ENCODE measurements around the gene CXCL8. TPM values are rescaled to one million over a fixed set of nuclear protein-coding genes. Genes with fewer than 3 reads are reported as not detected.
A peak's percentile ranks its signal among the peaks of the same experiment; 100 is the strongest.
"Not testable (repeated sequence)": the region's sequence is repeated elsewhere in the genome, so short reads cannot be mapped to it uniquely, and the experiment has no call there.

Gene CXCL8
- polyA plus RNA-seq, 3 donors: 275 to 604 (median 328) TPM

- DNase-seq: no peak
- H3K4me3 ChIP-seq (replicated peaks in 1 of 3; ENCODE audit: low read depth in 2 of 3, low read length in 3 of 3): no peak overlapping the region
- H3K4me1 ChIP-seq (ENCODE audit: control insufficient read depth in 1 of 2, insufficient read depth in 2 of 2, low read length in 2 of 2): peaks cover 14 to 21% of the 10 kb centered on the region in 2 donors
- no peak overlapping the region for H2AFZ ChIP-seq (ENCODE audit: insufficient read depth, low read depth, low read length, poor library complexity, severe bottlenecking)
- no peak overlapping the region for H3K9ac ChIP-seq (ENCODE audit: insufficient read depth, low read length, poor library complexity, severe bottlenecking)
- 100% methylated on average over 1 of the region's 2 CpGs for WGBS (ENCODE audit: insufficient coverage)
- Mint-ChIP-seq H3K4me3 (no peak overlapping the region), H3K4me1 (peaks cover 19% of the 10 kb centered on the region), H3K27ac (no peak overlapping the region), H3K9me3 (peaks cover 0 to 11% (median 2%) of the 10 kb centered on the region in 7 donors), H3K36me3 (no peaks in the 10 kb centered on the region), H3K27me3 (ENCODE audit: low read depth in 3 of 3) (peaks cover 0 to 5% (median 1%) of the 10 kb centered on the region in 3 donors)
- H3K9me3 ChIP-seq (replicated peaks in 1 of 2; ENCODE audit: control insufficient read depth in 1 of 2, insufficient read depth in 1 of 2, low read length in 2 of 2): no peaks in the 10 kb centered on the region
- H3K27ac ChIP-seq (ENCODE audit: low read depth in 1 of 2, low read length in 2 of 2): no peak overlapping the region
- intact Hi-C loops (cut with micrococcal nuclease): no loop called here
- no peaks in the 10 kb centered on the region for H3K27me3 ChIP-seq (ENCODE audit: control insufficient read depth in 2 of 2, insufficient read depth in 2 of 2, low read length in 2 of 2)
- no peaks in the 10 kb centered on the region for H3K36me3 ChIP-seq (replicated peaks in 1 of 2; ENCODE audit: control insufficient read depth in 1 of 2, insufficient read depth in 2 of 2, low read length in 2 of 2)
- TF ChIP-seq, protein P1, sequence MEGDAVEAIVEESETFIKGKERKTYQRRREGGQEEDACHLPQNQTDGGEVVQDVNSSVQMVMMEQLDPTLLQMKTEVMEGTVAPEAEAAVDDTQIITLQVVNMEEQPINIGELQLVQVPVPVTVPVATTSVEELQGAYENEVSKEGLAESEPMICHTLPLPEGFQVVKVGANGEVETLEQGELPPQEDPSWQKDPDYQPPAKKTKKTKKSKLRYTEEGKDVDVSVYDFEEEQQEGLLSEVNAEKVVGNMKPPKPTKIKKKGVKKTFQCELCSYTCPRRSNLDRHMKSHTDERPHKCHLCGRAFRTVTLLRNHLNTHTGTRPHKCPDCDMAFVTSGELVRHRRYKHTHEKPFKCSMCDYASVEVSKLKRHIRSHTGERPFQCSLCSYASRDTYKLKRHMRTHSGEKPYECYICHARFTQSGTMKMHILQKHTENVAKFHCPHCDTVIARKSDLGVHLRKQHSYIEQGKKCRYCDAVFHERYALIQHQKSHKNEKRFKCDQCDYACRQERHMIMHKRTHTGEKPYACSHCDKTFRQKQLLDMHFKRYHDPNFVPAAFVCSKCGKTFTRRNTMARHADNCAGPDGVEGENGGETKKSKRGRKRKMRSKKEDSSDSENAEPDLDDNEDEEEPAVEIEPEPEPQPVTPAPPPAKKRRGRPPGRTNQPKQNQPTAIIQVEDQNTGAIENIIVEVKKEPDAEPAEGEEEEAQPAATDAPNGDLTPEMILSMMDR (IDR thresholded peaks at IDR 0.05): no peak
- no peaks in the 10 kb centered on the region for H4K20me1 ChIP-seq (ENCODE audit: insufficient read depth, low read length)
- H3K79me2 ChIP-seq (ENCODE audit: insufficient read depth, low read length): no peaks in the 10 kb centered on the region
- H3K4me2 ChIP-seq (replicated peaks; ENCODE audit: extremely low read depth, low read length, poor library complexity, severe bottlenecking): no peak overlapping the region
These were observed 30.5 kb downstream of the CXCL8 start for GRCh38 chr4:73770917-73771316.

DNA sequence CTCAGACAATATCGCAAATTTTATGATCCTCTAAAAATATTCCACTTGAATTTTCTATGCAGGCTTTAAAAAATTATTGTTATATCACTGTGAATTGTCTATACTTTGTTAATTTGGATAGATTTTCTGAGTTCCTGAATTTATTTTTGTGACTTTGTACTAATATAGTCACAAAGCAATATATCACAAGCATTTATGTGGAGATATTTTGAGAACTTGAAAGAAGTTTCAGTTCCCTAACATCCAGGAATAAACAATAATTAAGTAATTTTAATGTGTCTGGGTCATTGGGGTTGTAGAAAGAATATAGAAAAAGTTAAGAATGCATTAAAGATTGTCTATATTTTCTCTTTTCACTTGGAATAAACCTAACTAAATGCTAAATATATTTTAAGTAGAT is 32.0 kb downstream of the CXCL8 start:
- Histone ChIP-seq H3K4me1 (ENCODE audit: control insufficient read depth in 1 of 2, insufficient read depth in 2 of 2, low read length in 2 of 2) (peaks cover 18 to 27% of the 10 kb centered on the region in 2 donors), H3K4me3 (replicated peaks in 1 of 3; ENCODE audit: low read depth in 2 of 3, low read length in 3 of 3) (no peak overlapping the region), H3K27me3 (ENCODE audit: control insufficient read depth in 2 of 2, insufficient read depth in 2 of 2, low read length in 2 of 2) (no peaks in the 10 kb centered on the region), H3K9me3 (replicated peaks in 1 of 2; ENCODE audit: control insufficient read depth in 1 of 2, insufficient read depth in 1 of 2, low read length in 2 of 2) (no peaks in the 10 kb centered on the region), H3K9ac (ENCODE audit: insufficient read depth, low read length, poor library complexity, severe bottlenecking) (no peak overlapping the region), H3K4me2 (replicated peaks; ENCODE audit: extremely low read depth, low read length, poor library complexity, severe bottlenecking) (peak overlapping the region; percentile 24), H3K27ac (ENCODE audit: low read depth in 1 of 2, low read length in 2 of 2) (no peak overlapping the region), H2AFZ (ENCODE audit: insufficient read depth, low read depth, low read length, poor library complexity, severe bottlenecking) (no peak overlapping the region), H3K79me2 (ENCODE audit: insufficient read depth, low read length) (no peaks in the 10 kb centered on the region), H3K36me3 (replicated peaks in 1 of 2; ENCODE audit: control insufficient read depth in 1 of 2, insufficient read depth in 2 of 2, low read length in 2 of 2) (no peaks in the 10 kb centered on the region), H4K20me1 (ENCODE audit: insufficient read depth, low read length) (no peaks in the 10 kb centered on the region)
- Mint-ChIP-seq H3K27me3 (ENCODE audit: low read depth in 3 of 3) (peaks cover 0 to 5% (median 1%) of the 10 kb centered on the region in 3 donors), H3K27ac (no peak overlapping the region), H3K4me1 (peaks cover 25% of the 10 kb centered on the region), H3K36me3 (no peaks in the 10 kb centered on the region), H3K4me3 (no peak overlapping the region), H3K9me3 (peaks cover 0 to 7% (median 0%) of the 10 kb centered on the region in 7 donors)
- WGBS (ENCODE audit: insufficient coverage): no CpG with 5 or more reads among the region's 1 CpG
- intact Hi-C loops (cut with micrococcal nuclease): no loop called here
- TF ChIP-seq, protein P1 (IDR thresholded peaks at IDR 0.05): no peak
- DNase-seq: peak in 1 of 3 donors; percentile 34

GRCh38 chr4:73774406-73774805 is 34.0 kb downstream of the CXCL8 start:
- H3K9me3 ChIP-seq (replicated peaks in 1 of 2; ENCODE audit: control insufficient read depth in 1 of 2, insufficient read depth in 1 of 2, low read length in 2 of 2); H3K4me2 ChIP-seq (replicated peaks; ENCODE audit: extremely low read depth, low read length, poor library complexity, severe bottlenecking); DNase-seq; H3K36me3 ChIP-seq (replicated peaks in 1 of 2; ENCODE audit: control insufficient read depth in 1 of 2, insufficient read depth in 2 of 2, low read length in 2 of 2); H3K4me3 Mint-ChIP-seq; H3K36me3 Mint-ChIP-seq; intact Hi-C loops (cut with micrococcal nuclease); H3K27ac Mint-ChIP-seq; H3K27me3 Mint-ChIP-seq (ENCODE audit: low read depth in 3 of 3); H2AFZ ChIP-seq (ENCODE audit: insufficient read depth, low read depth, low read length, poor library complexity, severe bottlenecking); H3K27me3 ChIP-seq (ENCODE audit: control insufficient read depth in 2 of 2, insufficient read depth in 2 of 2, low read length in 2 of 2); H4K20me1 ChIP-seq (ENCODE audit: insufficient read depth, low read length); H3K9ac ChIP-seq (ENCODE audit: insufficient read depth, low read length, poor library complexity, severe bottlenecking); H3K9me3 Mint-ChIP-seq; H3K27ac ChIP-seq (ENCODE audit: low read depth in 1 of 2, low read length in 2 of 2); H3K4me3 ChIP-seq (replicated peaks in 1 of 3; ENCODE audit: low read depth in 2 of 3, low read length in 3 of 3); H3K79me2 ChIP-seq (ENCODE audit: insufficient read depth, low read length): not testable (repeated sequence)
- WGBS (ENCODE audit: insufficient coverage): no CpG with 5 or more reads among the region's 4 CpGs
- H3K4me1 Mint-ChIP-seq: peaks cover 25% of the 10 kb centered on the region
- peaks cover 18 to 27% of the 10 kb centered on the region in 2 donors for H3K4me1 ChIP-seq (ENCODE audit: control insufficient read depth in 1 of 2, insufficient read depth in 2 of 2, low read length in 2 of 2)

Measured in CD14-positive monocyte (primary cell).